OCI-LY7 (cell line): ENCODE measurements around the gene ATP6V0A4. TPM values are rescaled to one million over a fixed set of nuclear protein-coding genes. Genes with fewer than 3 reads are reported as not detected.

Experiments used
- BruUV-seq: library from RNA; stranded (reverse); fragments of 400-500 nt; replicated peaks from 2 replicates; lab custom pipeline; 2021; lab: Mats Ljungman, UMichigan
- CTCF ChIA-PET: fragments of 300-600 bp; sonication (Branson Sonifier 250); formaldehyde crosslinking; loops from one replicate; lab custom pipeline; 2022; ENCODE audit warnings: antibody characterized with exemption; ENCODE audit not compliant: unreplicated experiment; lab: Charles Lee
- POLR2A ChIA-PET: fragments of 300-600 bp; sonication (Branson Sonifier 250); formaldehyde crosslinking; loops from one replicate; lab custom pipeline; 2022; ENCODE audit warnings: antibody characterized with exemption; lab: Charles Lee
- DNase-seq: peaks from one replicate; pipeline ENCODE4 v3.0.0-alpha.2; 2015; ENCODE audit warnings: low spot score
- H2AFZ ChIP-seq: fragments of 200-600 bp; sonication (generic), shearing (Covaris generic); 2 replicates; pipeline ENCODE4 v1.6.1; 2014; ENCODE audit warnings: mild to moderate bottlenecking, antibody characterized with exemption, low read length, moderate library complexity
- H3K27ac ChIP-seq: fragments of 200-600 bp; sonication (generic); 2 replicates; pipeline ENCODE4 v1.5.1; 2014; ENCODE audit warnings: mixed run types, low read depth, mild to moderate bottlenecking, moderate library complexity, low read length, inconsistent platforms; ENCODE audit not compliant: poor library complexity, severe bottlenecking
- H3K36me3 ChIP-seq: fragments of 200-600 bp; sonication (generic); 2 replicates; pipeline ENCODE4 v1.6.1; 2014; ENCODE audit warnings: mild to moderate bottlenecking, antibody characterized with exemption, low read length, moderate library complexity, mixed read lengths; ENCODE audit not compliant: insufficient read depth
- H3K4me1 ChIP-seq: fragments of 200-600 bp; sonication (generic); 2 replicates; pipeline ENCODE4 v1.5.1; 2014; ENCODE audit warnings: mild to moderate bottlenecking, low read length; ENCODE audit not compliant: insufficient read depth, poor library complexity, severe bottlenecking
- H3K4me2 ChIP-seq: fragments of 200-600 bp; sonication (generic); 2 replicates; pipeline ENCODE4 v1.6.1; 2014; ENCODE audit warnings: mild to moderate bottlenecking, low read length
- H3K4me3 ChIP-seq: fragments of 200-600 bp; sonication (generic); 2 replicates; pipeline ENCODE4 v1.5.1; 2014; ENCODE audit warnings: mild to moderate bottlenecking, low read depth, low read length; ENCODE audit not compliant: poor library complexity, severe bottlenecking
- H3K79me2 ChIP-seq: fragments of 200-600 bp; sonication (generic); 2 replicates; pipeline ENCODE4 v1.6.1; 2016; ENCODE audit warnings: low read depth, mild to moderate bottlenecking, low read length, moderate library complexity, mixed read lengths; ENCODE audit not compliant: insufficient read depth
- H3K9me2 ChIP-seq: fragments of 200-600 bp; sonication (generic); 2 replicates; pipeline ENCODE4 v1.6.1; 2016; ENCODE audit warnings: mild to moderate bottlenecking, low read length, mixed read lengths; ENCODE audit not compliant: insufficient read depth
- H3K9me3 ChIP-seq: fragments of 200-600 bp; sonication (generic); 2 replicates; pipeline ENCODE4 v1.6.1; 2014; ENCODE audit warnings: mild to moderate bottlenecking, mixed run types, low read length, mixed read lengths
- H4K20me1 ChIP-seq: fragments of 200-600 bp; sonication (generic); 2 replicates; pipeline ENCODE4 v1.6.1; 2014; ENCODE audit warnings: mild to moderate bottlenecking, antibody characterized with exemption, low read length, moderate library complexity, mixed read lengths; ENCODE audit not compliant: insufficient read depth
- CTCF ChIP-seq: fragments of 200-600 bp; sonication (generic); conservative IDR thresholded peaks from 2 replicates; pipeline ENCODE4 v1.5.1; 2014; ENCODE audit warnings: mild to moderate bottlenecking, antibody characterized with exemption, low read length, moderate library complexity, mixed read lengths
- EZH2phosphoT487 ChIP-seq: fragments of 200-600 bp; sonication (generic); IDR thresholded peaks from 2 replicates; pipeline ENCODE4 v1.6.1; 2018; ENCODE audit warnings: low read depth, borderline replicate concordance, mild to moderate bottlenecking, mixed run types, antibody characterized with exemption, low read length, moderate library complexity, mixed read lengths
- intact Hi-C: fragments of 100-400 bp; cut with micrococcal nuclease; formaldehyde crosslinking; loops from one replicate; pipeline ENCODE4 v1.10.0; 2022; ENCODE audit not compliant: unreplicated experiment
- total RNA-seq, 2 experiments: library from RNA; depleted of rRNA in 1 of 2; stranded (reverse); fragments of >200 nt in 1 of 2; shearing (Covaris generic) in 1 of 2; gene quantifications; 2 replicates each; pipeline ENCODE4 v1.2.3, GENCODE V29; 2014 to 2022

ATP6V0A4 gene
- total RNA-seq, 2 experiments from 2014 or later, result not detected

GRCh38 chr7:138727336-138728099 lies 70.5 kb downstream of the ATP6V0A4 start:
- Histone ChIP-seq H3K27ac (no peak overlapping the region), H3K4me2 (no peak overlapping the region), H3K4me1 (no peaks in the 10 kb centered on the region), H3K4me3 (no peak overlapping the region), H2AFZ (no peak overlapping the region), H3K9me2 (no peaks in the 10 kb centered on the region), H3K79me2 (no peaks in the 10 kb centered on the region), H3K9me3 (no peaks in the 10 kb centered on the region), H4K20me1 (no peaks in the 10 kb centered on the region), H3K36me3 (no peaks in the 10 kb centered on the region)
- TF ChIP-seq CTCF (no peak), EZH2phosphoT487 (no peak)
- intact Hi-C loops, result no loop called here
- CTCF ChIA-PET, result interaction anchor here (0.5 kb wide), 1 partner anchor 674 kb away, joined by 3 read pairs; no protein-coding TSS in a partner anchor
- BruUV-seq, result no TSS peak
- POLR2A ChIA-PET, result interaction anchor here (0.6 kb wide), 2 partner anchors 10 to 790 kb away, joined by 3 read pairs; no protein-coding TSS in a partner anchor
- no peak for DNase-seq

GRCh38 chr7:138726288-138726687 lies 71.7 kb downstream of the ATP6V0A4 start:
- intact Hi-C loops, result no loop called here
- CTCF ChIA-PET, result no interaction called here

More at GRCh38 chr7:138726288-138726687, 71.7 kb downstream of the ATP6V0A4 start:
- Histone ChIP-seq H3K4me3 (no peak overlapping the region), H2AFZ (no peak overlapping the region), H3K36me3 (no peaks in the 10 kb centered on the region), H3K9me3 (no peaks in the 10 kb centered on the region), H4K20me1 (no peaks in the 10 kb centered on the region), H3K4me2 (no peak overlapping the region), H3K27ac (no peak overlapping the region), H3K4me1 (no peaks in the 10 kb centered on the region), H3K9me2 (no peaks in the 10 kb centered on the region), H3K79me2 (no peaks in the 10 kb centered on the region)
- TF ChIP-seq EZH2phosphoT487 (no peak), CTCF (peak; percentile 33; the same call in 1 of the 2 replicates)
- POLR2A ChIA-PET, result interaction anchor here (0.9 kb wide), 1 partner anchor 11 kb away, joined by 3 read pairs; no protein-coding TSS in a partner anchor
- BruUV-seq, result no TSS peak
- DNase-seq, result no peak
